ENCODE results near the gene COTL1.
A peak's percentile ranks its signal among the peaks of the same experiment; 100 is the strongest.
"Not testable (repeated sequence)": the region's sequence is repeated elsewhere in the genome, so short reads cannot be mapped to it uniquely, and the experiment has no call there.

Gene COTL1

DNA sequence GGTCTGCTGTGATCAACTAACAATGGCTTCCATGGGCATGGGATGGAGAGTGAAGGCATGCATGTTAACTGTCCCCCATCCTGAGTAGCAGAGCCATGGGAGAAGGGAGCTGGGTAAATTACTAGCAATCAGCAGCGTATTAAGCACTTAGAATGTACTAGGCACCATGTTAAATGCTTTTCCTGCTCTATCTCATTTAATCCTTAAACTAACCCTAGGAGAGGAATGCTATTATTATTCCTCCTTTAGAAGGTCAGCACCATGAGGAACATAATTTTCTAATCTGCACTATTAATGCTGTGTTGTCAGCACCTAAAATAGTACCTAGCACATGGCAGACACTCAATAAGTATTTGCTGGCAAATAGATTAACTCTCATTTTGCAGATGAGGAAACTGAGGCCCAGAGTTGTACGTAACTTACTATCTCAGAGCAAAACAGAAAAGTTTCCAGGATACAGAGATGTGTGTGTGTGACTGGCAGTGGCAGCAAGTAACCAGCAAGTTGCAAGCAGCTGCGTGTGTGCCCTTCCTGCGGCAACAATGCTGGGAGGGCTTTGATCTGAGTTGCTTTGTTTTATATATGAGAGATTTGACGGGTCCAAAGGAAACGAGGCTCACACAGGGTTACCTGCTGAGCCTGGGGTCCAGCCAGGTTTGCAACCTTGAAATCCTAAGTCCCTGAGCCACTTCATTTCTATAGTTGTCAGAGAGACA is 23.9 kb upstream of the COTL1 start:
- DNase-seq, result no peak

DNA sequence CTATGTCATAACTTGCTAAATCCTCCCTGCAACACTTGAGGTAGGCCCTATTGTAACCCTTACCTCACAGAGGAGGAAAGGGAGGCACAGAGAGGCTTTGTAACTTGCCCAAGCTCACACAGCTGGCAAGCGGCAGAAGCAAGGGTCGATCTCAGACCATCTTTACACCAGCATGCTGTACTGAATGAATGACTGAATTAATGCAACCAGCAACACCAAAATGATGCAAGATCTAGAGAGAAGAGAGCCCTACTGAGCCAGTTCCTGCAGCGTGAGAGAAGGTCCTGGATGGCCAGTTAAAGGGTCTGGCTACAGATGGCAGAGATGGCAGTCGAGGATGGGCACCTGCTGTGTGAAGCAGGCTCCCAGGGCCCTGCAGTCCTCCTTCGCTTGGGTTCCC is 22.3 kb upstream of the COTL1 start:
- DNase-seq, result no peak

DNA sequence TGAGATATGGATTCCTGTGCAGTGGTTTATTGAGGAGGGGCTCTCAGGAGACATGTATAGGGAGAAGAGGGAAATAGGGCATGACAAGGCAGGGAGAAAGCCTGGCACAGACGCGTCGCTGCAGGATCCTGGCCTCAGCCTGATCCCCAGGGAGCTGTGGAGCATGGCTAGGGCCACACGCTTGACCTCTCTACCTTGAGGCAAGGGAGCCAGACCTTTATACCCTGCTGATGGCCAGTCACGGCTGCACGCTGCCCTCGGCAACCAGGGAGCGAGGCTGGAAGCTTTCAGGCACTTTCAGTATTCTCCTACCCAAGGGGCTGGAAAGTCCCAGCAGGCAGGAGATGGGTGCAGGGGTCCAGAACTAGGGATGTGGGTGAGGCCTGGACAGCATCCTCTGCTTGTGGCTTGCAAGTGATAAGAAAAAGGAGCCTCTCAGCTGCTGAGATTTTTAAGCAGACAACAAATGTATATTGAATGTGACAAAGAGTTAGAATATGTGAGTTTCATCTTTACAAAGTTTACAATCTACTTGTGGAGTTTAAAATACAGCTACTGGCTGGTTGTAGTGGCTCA is 20.4 kb upstream of the COTL1 start:
- DNase-seq, result no peak

DNA sequence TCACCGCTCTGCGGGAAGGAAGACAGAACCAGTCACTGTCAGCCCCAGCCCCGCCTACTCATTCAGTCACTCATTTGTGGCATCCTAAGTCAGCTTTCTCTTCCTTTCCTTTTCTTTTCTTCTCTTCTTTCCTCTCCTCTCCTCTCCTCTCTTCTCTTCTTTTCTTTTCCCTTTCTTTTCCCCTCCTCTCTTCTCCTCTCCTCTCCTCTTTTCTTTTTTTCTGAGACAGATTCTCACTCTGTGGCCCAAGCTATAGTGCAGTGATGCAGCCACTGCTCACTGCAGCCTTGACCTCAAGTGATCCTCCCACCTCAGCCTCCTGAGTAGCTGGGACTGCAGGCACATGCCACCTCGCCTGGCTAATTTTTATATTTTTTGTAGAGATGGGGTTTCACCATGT is 19.8 kb upstream of the COTL1 start:
- DNase-seq, result no peak

DNA sequence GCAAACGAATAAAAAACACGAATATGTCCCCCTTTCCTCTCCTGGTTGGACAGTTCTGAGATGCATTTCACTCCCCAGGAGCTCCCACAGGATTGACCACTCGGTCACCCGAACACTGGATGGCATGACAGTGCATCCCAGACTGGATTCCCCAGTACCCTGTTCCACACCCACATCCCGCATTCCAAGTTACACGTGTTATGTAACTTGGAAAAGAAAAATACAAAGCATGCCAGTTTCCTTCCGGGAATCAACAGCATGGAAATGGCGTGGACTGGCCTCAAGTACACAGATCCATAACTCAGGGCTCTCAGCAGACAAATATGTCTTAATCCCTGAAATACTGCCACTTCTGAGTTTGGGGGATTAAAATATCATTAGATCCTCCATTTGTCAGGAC is 17.8 kb upstream of the COTL1 start:
- DNase-seq, result no peak

DNA sequence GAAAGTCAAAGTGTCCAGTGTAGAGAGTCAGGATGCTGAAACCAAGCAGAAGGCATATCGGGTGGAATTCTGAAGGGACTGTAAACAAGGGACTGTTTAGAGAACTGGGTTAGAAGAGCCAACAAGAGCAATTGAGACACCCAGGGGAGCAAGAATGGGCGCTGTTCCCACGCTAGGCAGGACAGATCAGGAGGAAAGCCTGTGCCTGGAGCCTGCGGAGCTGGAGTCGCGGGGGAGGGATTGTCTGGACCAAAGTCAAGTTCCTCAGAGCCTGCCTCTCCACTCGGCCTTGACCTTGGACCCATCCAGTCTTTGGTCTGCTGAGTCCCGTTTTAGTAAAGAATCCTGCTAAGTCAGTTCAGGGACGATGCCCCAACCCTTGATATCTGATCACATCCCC is 15.7 kb upstream of the COTL1 start:
- peak; percentile 31 for DNase-seq

DNA sequence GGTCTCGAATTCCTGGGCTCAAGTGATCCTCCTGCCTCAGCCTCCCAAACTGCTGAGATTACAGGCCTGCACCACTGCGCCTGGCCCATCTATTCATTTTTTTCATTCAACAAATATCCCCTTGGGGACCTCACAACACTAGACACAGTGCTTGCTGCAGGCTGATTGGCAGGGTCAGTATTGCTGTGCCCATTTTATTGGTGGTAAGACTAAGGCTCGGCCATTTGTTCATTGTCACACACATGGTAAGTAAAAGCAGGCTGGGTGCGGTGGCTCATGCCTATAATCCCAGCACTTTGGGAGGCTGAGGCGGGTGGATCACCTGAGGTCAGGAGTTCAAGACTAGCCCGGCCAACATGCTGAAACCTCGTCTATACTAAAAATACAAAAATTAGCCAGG is 15.0 kb upstream of the COTL1 start:
- DNase-seq, result not testable (repeated sequence)

DNA sequence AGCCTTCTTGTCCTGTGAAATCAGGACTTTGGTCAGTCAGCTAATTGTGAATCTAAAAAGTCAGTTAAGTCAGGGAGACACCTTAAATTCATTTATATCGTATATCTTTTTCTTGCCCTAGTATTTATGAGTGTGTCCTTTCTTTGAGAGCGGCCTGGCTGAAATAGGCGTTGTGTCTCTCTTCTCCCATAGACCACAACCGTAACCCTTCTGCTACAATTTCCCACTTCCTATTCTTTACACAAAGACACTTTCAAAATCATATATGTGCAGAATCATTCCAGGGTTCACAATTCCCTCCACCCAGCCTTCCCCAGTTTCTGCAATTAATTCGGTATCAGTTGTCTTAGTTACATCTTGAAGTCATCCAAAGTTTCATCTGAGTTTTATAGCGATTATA is 14.0 kb upstream of the COTL1 start:
- no peak for DNase-seq

DNA sequence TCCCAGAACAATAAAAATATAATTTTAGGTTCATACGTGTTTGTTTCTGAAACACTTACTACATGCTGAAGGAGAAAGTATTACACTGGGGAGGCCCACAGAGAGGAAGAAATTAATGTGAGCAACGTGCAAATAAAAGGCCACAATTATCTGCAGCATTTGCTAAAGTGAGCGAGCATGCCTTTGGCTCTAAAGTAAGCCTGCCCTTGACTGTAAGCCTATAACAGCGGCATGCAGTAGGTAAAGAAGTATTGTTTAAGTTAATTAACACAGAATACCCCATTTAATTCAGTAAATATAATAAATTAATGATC is 13.2 kb upstream of the COTL1 start:
- DNase-seq, result no peak

DNA sequence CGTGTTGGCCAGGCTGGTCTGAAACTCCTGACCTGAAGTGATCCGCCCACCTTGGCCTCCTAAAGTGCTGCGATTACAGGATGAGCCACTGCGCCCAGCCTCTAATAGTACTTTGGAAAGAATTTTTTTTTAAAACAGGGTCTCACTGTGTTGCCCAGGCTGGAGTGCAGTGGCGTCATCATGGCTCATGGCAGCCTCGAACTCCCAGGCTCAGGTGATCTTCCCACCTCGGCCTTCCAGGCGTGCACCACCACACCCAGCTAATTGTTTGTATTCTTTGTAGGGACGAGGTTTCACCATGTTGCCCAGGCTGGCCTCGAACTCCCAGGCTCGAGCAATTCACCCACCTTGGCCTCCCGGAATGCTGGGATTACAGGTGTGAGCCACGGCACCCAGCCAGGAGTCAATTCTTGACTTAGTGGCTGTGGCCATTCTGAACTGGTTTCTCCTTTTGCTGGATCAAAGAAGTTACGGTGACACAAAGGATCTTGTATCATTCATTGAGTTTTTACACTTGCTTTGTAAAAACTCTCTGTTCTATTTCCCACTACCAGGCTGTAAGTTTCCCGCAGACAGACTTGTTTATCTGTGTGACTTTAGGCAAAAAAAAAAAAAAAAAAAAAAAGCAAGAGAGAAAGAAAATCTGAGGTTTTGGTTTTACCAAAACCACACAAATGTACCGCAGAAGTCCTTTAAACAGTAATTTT is 12.7 kb upstream of the COTL1 start:
- no peak for DNase-seq

DNA sequence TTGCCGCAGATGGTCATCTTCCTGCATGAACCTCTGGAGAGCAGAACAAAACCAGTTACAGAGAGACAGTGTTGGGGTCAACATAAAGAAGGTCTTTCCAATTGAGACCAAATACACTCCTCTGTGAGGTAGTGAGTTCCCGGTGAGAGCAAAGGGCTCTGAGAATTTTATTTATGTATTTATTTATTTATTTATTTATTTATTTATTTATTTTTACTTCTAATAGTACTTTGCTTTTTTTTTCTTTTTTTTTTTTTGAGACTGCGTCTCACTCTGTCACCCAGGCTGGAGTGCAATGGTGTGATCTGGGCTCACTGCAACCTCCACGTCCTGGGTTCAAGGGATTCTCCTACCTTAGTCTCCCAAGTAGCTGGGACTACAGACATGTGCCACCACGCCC is 12.1 kb upstream of the COTL1 start:
- DNase-seq, result no peak

DNA sequence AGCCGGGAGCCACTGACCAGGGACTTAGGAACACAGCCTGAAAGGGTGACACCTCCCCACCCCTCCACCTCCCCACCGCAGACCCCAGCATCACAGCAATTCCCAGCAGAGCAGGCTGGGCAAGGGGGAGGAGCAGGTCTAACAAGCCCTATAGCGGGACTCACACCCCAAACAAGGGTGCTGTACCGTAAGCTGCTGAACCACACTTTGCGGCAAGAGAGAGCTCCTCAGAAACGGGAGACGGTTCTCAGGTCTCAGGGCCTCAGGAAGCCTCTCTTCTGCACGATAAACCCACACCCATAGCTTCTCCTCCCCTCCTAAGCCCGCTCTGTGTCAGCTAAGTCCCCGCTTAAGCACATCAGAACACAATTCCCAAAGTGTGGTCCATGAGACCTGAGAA is 11.7 kb upstream of the COTL1 start:
- DNase-seq, result no peak

DNA sequence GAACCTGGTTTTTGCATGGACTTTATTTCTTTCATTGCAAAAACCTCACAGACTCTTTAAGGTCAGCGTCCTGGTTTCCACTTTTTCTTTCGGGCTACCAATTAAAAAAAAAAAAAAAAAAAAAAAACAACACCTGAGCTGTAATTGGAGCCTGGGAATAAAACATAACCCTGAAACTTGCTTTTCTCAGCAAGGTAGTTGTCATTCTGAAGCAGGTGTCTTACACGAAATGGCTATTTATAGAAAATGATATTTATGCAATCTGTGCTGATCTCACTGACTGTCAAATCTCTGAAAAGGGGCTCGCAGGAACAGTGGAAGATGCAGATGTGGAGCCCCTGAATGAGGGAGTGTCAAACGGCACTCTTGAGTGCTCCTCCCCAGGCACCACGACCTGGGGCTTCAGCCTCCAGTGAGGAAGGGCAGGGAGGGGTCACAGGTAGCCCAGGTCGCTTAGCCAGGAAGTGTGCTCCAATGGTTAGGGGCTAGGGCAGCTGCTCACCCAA is 10.4 kb upstream of the COTL1 start:
- no peak for DNase-seq

DNA sequence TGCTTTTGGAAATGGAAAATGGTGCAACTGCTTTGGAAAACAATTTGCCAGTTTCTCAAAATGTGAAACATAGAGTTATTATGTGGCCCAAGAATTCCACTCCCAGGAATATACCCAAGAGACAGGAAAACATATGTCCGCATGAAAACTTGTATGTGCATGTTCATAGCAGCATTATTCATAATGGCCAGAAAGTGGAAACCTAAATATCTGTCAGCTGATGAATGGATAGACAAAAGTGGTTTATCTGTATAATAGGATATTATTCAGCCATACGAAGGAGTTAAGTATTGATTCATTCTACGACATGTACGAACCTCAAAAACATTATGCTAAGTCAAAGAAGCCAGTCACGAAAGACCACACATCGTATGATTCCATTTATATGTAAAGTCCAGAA is 7.7 kb upstream of the COTL1 start:
- no peak for DNase-seq

DNA sequence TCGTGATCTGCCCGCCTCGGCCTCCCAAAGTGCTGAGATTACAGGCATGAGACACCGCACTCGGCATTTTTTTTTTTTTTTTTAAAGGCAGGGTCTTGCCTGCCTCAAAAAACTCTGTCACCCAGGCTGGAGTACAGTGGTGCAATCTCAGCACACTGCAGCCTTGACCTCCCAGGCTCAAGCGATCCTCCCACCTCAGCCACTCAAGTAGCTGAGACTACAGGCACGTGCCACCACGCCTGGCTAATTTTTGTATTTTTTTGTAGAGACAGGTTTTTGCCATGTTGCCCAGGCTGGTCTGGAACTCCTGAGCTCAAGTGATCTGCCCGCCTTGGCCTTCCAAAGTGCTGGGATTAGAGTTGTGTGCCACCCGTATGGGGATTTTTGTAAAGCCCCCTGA is 3.0 kb upstream of the COTL1 start:
- not testable (repeated sequence) for DNase-seq

DNA sequence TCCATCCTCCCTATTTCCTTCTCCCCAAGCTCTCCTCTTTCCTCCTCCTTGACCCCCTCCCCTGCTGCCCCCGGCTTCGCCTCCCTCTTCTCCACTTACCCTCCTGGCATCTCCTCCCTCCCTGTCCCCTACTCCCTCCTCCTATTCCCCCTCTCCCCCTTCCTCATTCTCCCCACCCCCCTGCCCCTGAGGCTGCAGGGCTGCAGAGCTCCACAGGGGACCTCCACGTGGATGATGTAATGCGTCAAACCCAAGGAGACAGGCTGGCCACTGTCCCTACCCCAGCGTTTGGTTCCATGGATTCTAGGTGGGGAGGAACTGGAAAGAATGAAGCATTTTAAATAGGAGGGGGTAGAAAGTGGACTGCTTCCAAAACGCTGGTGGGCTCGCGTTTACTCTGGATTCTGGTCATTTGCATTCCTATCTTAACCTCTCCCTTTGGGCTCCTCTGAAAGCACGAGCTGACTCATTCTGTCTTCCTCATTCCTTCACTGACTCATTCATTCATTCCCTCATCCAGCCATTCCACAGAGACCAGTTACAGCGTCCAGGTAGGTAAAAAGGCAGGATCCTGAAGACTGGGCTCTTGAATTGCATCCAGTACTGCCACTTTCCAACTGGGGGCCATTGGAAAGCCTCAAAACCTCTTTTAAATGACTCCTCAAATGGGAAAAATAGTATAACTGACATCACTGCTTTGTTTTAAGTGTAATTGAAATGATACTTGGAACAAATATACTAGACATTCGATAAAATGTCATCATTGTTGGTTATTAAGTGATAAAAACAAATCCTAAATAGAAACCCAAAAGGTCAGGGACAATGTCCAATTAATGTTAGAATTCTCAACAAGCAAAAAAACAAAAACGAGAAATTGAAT is 943 bp upstream of the COTL1 start:
- no peak for DNase-seq

DNA sequence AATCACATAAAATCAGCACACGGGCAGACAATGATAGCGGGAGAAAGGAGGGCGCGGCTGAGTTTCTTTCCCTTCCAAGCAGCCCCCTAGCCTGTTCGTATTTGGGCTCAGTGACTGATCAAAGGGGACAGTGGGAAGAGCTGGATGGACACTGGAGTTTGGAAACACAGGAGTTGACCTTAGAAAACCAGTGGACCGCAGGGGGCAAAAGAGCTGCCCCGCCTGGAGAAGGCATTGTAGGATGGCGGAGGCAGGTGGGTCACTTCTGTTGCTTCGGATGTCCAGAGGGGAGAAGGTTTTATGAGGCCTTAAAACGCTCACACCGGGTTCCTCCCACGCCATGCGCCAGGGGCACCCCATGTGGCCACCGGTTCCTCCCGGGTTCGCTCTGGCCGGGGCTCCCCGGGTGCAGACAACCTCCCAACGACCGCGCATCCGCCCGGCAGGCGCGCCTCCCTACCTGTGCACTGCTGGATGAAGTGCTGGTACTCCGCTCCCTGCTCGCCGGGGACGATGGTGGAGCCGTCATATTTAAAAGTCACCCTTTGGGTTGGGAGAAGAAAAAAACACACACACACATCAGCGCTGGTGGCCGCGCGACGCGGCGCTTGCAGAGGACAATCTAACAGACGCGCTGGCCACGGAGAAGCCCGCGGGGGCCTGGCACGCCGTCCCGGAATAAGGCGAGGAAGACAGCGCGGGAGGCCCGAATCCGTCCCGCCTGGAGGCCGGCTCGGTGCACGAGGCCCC is 662 bp downstream of the COTL1 start:
- no peak for DNase-seq

DNA sequence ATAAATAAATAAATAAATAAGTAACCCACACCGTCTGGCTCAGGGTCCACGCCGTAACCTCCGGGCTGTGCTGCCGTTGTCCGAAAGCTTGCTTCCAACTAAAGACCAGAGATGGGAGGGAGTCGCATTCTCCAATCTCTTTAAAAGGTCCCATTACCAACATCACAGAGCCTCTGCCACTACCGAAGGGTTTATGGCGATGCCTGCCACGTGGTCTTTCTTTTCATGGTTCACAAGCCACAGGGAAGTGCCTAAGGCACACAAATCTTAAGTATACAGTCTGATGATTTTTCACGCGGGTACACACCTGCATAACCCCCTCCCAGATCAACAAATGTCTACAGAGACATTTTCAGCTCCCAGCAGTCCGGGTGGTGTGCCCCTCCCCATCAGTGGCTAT is 1.4 kb downstream of the COTL1 start:
- DNase-seq, result no peak

DNA sequence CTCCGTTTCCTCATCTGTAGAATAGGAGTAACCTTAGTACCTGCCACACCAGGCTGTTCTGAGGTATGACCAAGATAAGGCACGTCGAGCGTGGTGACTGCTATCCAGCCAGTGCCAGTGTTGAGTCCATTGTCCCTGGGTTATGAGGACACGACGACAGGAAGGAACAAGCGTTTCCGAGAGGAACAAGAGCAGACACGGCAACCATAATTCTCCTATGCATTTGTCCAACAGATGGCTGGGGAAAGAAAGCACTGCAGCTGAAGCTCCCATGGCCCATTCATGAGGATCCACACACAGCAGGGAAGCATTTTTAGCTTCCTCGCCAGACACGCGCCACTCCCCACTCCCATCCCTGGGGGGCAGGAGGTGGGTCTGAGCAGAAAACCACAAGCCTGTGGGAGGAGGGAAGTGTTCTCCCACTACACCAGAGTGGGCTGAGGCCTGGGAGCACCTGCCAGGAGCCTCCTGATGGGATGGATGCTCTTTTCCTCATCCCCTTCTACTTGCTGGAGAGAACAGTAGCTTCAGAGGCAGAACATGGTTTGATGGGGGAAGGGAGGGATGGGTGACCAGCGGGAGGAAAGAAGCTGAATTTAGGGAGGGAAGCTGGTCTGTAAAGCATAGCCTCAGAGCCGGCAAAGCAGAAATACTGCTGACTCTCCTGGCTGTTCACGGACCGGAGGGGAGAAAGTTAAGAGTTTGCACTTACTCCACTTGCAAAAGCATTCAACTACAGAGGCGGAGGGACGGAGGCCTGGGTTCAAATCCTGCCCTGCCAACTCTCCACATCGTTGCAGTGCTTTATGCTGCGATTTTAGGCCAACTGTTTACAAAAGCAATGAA is 2.7 kb downstream of the COTL1 start:
- DNase-seq, result no peak

DNA sequence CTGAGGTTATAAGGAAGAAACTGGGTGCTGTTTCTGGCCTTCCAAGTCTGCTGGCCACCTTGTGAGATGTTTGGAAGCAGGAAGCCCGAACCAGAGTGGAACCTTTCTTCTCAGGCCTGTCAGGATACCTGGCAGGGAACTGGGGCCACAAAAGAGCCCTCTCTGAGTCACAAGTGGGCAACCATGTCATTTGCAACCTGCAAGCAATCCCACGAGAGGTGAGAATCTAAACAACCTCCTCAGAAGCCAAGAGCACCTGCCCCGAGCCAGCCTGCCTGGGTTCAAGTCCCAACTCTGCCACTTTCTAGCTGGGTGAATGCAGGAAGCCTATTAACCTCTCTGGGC is 3.3 kb downstream of the COTL1 start:
- no peak for DNase-seq

DNA sequence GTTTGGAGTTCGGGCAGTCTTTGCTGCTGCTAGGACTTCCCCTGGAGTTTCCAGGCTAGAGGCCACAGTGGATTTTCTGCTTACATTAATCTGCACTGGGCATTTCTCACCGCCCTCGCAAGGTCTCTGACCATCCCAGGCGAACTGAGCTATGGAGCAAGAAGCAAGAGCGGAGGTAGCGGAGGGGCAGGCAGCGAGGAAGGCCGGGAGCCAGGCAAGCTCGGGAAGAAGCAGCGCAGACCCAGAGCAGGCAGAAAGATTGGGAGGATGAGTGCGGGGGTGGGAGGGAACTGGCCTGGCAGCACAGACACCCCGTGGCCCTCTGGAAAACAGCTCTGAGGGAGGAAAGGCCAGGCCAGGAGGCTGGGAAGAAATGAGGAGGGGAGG is 3.8 kb downstream of the COTL1 start:
- no peak for DNase-seq
